HCT116 (cell line): ENCODE data around the gene ASCL2. TPM values are rescaled to one million over a fixed set of nuclear protein-coding genes. Genes with fewer than 3 reads are reported as not detected.

ENCODE experiments used
- ATAC-seq: fragments of 200-7000 bp; cut with Tn5 transposase; 2 replicates; pipeline ENCODE4 v1.9.1; 2020; ENCODE audit warnings: mild to moderate bottlenecking, moderate library complexity
- BruUV-seq: library from RNA; stranded (reverse); fragments of 400-500 nt; replicated peaks from 2 replicates; lab custom pipeline; 2021; lab: Mats Ljungman, UMichigan
- CTCF ChIA-PET: fragments of 300-600 bp; sonication (Branson Sonifier 250); formaldehyde crosslinking; loops from one replicate; lab custom pipeline; 2021; ENCODE audit warnings: antibody characterized with exemption; lab: Charles Lee
- POLR2A ChIA-PET: fragments of 300-600, 350-600 bp; sonication (Branson Sonifier 250); formaldehyde crosslinking; loops from one replicate; lab custom pipeline; 2021; ENCODE audit warnings: antibody characterized with exemption; lab: Charles Lee
- RAD21 ChIA-PET, 2 experiments: fragments of 300-600 bp; sonication (Branson Sonifier 250); formaldehyde crosslinking; loops; one replicate each; lab custom pipeline; 2023; ENCODE audit warnings: low total read pairs in 2 of 2; ENCODE audit not compliant: uncharacterized antibody in 2 of 2, unreplicated experiment in 2 of 2, low non-redundant PET in 1 of 2; lab: Charles Lee
- DNase-seq: peaks from one replicate; pipeline ENCODE4 v3.0.0-alpha.2; 2010; ENCODE audit warnings: low read depth, low spot score
- H2AFZ ChIP-seq: fragments of 200-600 bp; shearing (Covaris generic), sonication (generic); 2 replicates; pipeline ENCODE4 v1.6.1; 2017; ENCODE audit warnings: low read depth, mixed run types, mixed read lengths, antibody characterized with exemption, low read length; ENCODE audit not compliant: poor library complexity, severe bottlenecking
- H3K27ac ChIP-seq: 2 replicates; pipeline ENCODE4 v1.5.1; 2012; ENCODE audit warnings: low read depth, low read length
- H3K27me3 ChIP-seq: fragments of 200-600 bp; sonication (generic); 2 replicates; pipeline ENCODE4 v1.6.1; 2016; ENCODE audit warnings: mixed run types, low read length, mixed read lengths; ENCODE audit not compliant: insufficient read depth
- H3K36me3 ChIP-seq, 2 experiments: fragments of 200-500 bp in 1 of 2; fragments of 200-600 bp in 1 of 2; sonication (Bioruptor generic) in 1 of 2; sonication (generic) in 1 of 2; 2 replicates each; pipeline versions ENCODE4 v1.5.1 to v1.6.1; 2014 to 2016; ENCODE audit warnings: low read length in 2 of 2, inconsistent platforms in 1 of 2, mixed read lengths in 1 of 2, mixed run types in 1 of 2; ENCODE audit not compliant: insufficient read depth in 2 of 2, control insufficient read depth in 1 of 2
- H3K4me1 ChIP-seq, 2 experiments: fragments of 200-600 bp in 1 of 2; sonication (generic) in 1 of 2; 2 replicates each; pipeline versions ENCODE4 v1.5.1 to v1.6.1; 2012 to 2017; ENCODE audit warnings: low read length in 2 of 2, inconsistent platforms in 1 of 2, mild to moderate bottlenecking in 1 of 2, mixed read lengths in 1 of 2, mixed run types in 1 of 2, moderate library complexity in 1 of 2; ENCODE audit not compliant: insufficient read depth in 2 of 2, control insufficient read depth in 1 of 2
- H3K4me2 ChIP-seq: fragments of 200-600 bp; sonication (generic); 2 replicates; pipeline ENCODE4 v1.6.1; 2017; ENCODE audit warnings: mixed run types, low read length, mixed read lengths
- H3K4me3 ChIP-seq, 2 experiments: fragments of 200-600 bp in 1 of 2; sonication (generic) in 1 of 2; replicated peaks in 1 of 2; 2 replicates each; pipeline ENCODE4 v1.5.1; 2011 to 2016; ENCODE audit warnings: low read length in 2 of 2, control low read depth in 1 of 2, low read depth in 1 of 2, mild to moderate bottlenecking in 1 of 2, mixed read lengths in 1 of 2, mixed run types in 1 of 2
- H3K79me2 ChIP-seq: fragments of 200-600 bp; sonication (generic); 2 replicates; pipeline ENCODE4 v1.6.1; 2017; ENCODE audit warnings: mild to moderate bottlenecking, mixed run types, low read length, moderate library complexity, mixed read lengths; ENCODE audit not compliant: insufficient read depth
- H3K9ac ChIP-seq: fragments of 200-600 bp; sonication (generic); 2 replicates; pipeline ENCODE4 v1.6.1; 2016; ENCODE audit warnings: low read length, mixed read lengths
- H3K9me2 ChIP-seq: fragments of 200-600 bp; sonication (generic), shearing (Covaris generic); 2 replicates; pipeline ENCODE4 v1.6.1; 2017; ENCODE audit warnings: mixed run types, mild to moderate bottlenecking, moderate library complexity; ENCODE audit not compliant: insufficient read depth
- H3K9me3 ChIP-seq, 2 experiments: fragments of 200-500 bp in 1 of 2; fragments of 200-600 bp in 1 of 2; sonication (Bioruptor generic) in 1 of 2; sonication (generic) in 1 of 2; 2 replicates each; pipeline ENCODE4 v1.6.1; 2014 to 2017; ENCODE audit warnings: low read length in 2 of 2, mixed read lengths in 2 of 2, inconsistent platforms in 1 of 2, low read depth in 1 of 2, mild to moderate bottlenecking in 1 of 2, mixed run types in 1 of 2, moderate library complexity in 1 of 2; ENCODE audit not compliant: control insufficient read depth in 1 of 2, insufficient read depth in 1 of 2
- H4K20me1 ChIP-seq: fragments of 200-600 bp; sonication (generic), shearing (Covaris generic); 2 replicates; pipeline ENCODE4 v1.6.1; 2017; ENCODE audit warnings: mixed run types, mild to moderate bottlenecking, moderate library complexity; ENCODE audit not compliant: insufficient read depth
- CBX3 ChIP-seq: IDR thresholded peaks from 2 replicates; pipeline ENCODE4 v1.6.1; 2012; ENCODE audit warnings: low read depth
- CEBPB ChIP-seq: IDR thresholded peaks from 2 replicates; pipeline ENCODE4 v1.6.1; 2012; ENCODE audit warnings: low read depth
- EGR1 ChIP-seq: IDR thresholded peaks from 2 replicates; pipeline ENCODE4 v1.6.1; 2012; ENCODE audit warnings: low read depth
- ELF1 ChIP-seq: IDR thresholded peaks from 2 replicates; pipeline ENCODE4 v1.6.1; 2012; ENCODE audit warnings: low read depth, borderline replicate concordance
- MAX ChIP-seq: IDR thresholded peaks from 2 replicates; pipeline ENCODE4 v1.6.1; 2012
- POLR2A ChIP-seq: IDR thresholded peaks from 2 replicates; pipeline ENCODE4 v1.7.0; 2011; ENCODE audit warnings: borderline replicate concordance; ENCODE audit not compliant: insufficient read depth, insufficient read length; ENCODE audit errors: extremely low read depth
- POLR2AphosphoS5 ChIP-seq: IDR thresholded peaks from 2 replicates; pipeline ENCODE4 v1.6.1; 2011; ENCODE audit warnings: mild to moderate bottlenecking, low read depth, low read length, moderate library complexity
- REST ChIP-seq: IDR thresholded peaks from 2 replicates; pipeline ENCODE4 v1.6.1; 2012; ENCODE audit warnings: low read depth
- SIN3A ChIP-seq: IDR thresholded peaks from 2 replicates; pipeline ENCODE4 v1.6.1; 2012; ENCODE audit warnings: low read depth
- SP1 ChIP-seq: IDR thresholded peaks from 2 replicates; pipeline ENCODE4 v1.6.1; 2012; ENCODE audit warnings: low read depth
- ZNF274 ChIP-seq: fragments of 200-500 bp; sonication (Bioruptor generic); IDR thresholded peaks from 2 replicates; pipeline ENCODE4 v1.6.1; 2014; ENCODE audit warnings: mild to moderate bottlenecking, low read depth, low read length, inconsistent platforms
- intact Hi-C: fragments of 100-400 bp; cut with micrococcal nuclease; formaldehyde crosslinking; loops from 2 replicates; pipeline ENCODE4 v1.10.0; 2022
- total RNA-seq: library from RNA; stranded (reverse); gene quantifications from one replicate; pipeline ENCODE4 v1.2.1, GENCODE V29; 2021; ENCODE audit not compliant: unreplicated experiment
- TF ChIP-seq, protein P1 (sequence below), 3 experiments: fragments of 200-600 bp in 1 of 3; sonication (generic) in 1 of 3; IDR thresholded peaks in 2 of 3; conservative IDR thresholded peaks in 1 of 3; 2 replicates each; pipeline ENCODE4 v1.5.1; 2012 to 2017; ENCODE audit warnings: low read depth in 2 of 3, low read length in 2 of 3, antibody characterized with exemption in 1 of 3, borderline replicate concordance in 1 of 3, control low read depth in 1 of 3, mild to moderate bottlenecking in 1 of 3, mixed read lengths in 1 of 3, mixed run types in 1 of 3, moderate library complexity in 1 of 3; ENCODE audit not compliant: insufficient read depth in 1 of 3
- TF ChIP-seq, protein P2 (sequence below): IDR thresholded peaks from 2 replicates; pipeline ENCODE4 v1.6.1; 2012

The ASCL2 gene
- total RNA-seq, 1 experiment from 2014 or later, result not detected

DNA sequence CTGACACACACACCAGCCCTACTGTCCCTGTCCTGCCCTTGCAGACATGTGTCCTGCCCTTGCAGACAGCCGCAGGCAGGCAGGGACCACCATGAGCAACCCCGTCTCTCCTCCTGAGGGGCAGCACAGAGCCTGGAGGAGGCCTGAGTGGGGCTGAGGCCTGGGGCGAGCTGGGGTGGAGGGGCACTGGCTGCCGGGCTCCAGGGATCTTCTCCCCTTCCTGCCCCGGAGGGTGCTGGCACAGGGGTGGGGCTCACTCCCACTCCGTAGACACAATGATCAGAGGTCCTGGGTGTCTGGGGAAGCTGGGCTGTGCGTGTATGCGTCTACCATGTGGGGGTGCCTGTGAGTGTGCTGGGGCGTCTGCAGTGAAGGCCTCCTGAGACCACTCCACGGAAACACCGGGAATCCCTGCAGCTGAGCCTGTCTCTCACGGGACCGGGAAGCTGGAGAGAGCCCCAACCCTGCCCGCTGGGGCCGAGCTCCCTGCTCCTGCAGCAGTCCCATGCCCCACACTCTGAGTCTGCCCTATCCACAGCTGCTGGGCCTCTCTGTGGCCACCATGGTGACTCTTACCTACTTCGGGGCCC is 32.0 kb upstream of the ASCL2 start:
- Histone ChIP-seq H3K9ac (no peak overlapping the region), H3K4me2 (no peak overlapping the region), H3K27me3 (no peaks in the 10 kb centered on the region), H2AFZ (no peak overlapping the region), H3K9me3 (no peaks in the 10 kb centered on the region), H4K20me1 (no peaks in the 10 kb centered on the region), H3K4me1 (no peaks in the 10 kb centered on the region), H3K9me2 (no peaks in the 10 kb centered on the region), H3K27ac (no peak overlapping the region), H3K4me3 (no peak overlapping the region), H3K36me3 (no peaks in the 10 kb centered on the region), H3K79me2 (no peaks in the 10 kb centered on the region)
- CTCF ChIA-PET, result interaction anchor here (0.8 to 6.2 kb wide), 2 partner anchors 116 to 117 kb away, joined by 3 to 225 read pairs; no protein-coding TSS in a partner anchor
- ATAC-seq, result no peak
- RAD21 ChIA-PET, result interaction anchor here in 1 of 2 experiments (1.3 kb wide), 1 partner anchor 119 kb away, joined by 3 read pairs; no protein-coding TSS in a partner anchor
- TF ChIP-seq CEBPB (no peak), POLR2AphosphoS5 (no peak), MAX (no peak), REST (no peak), SIN3A (no peak), POLR2A (no peak), CBX3 (no peak), SP1 (no peak), ELF1 (no peak), EGR1 (no peak), ZNF274 (no peak)
- TF ChIP-seq, protein P1, sequence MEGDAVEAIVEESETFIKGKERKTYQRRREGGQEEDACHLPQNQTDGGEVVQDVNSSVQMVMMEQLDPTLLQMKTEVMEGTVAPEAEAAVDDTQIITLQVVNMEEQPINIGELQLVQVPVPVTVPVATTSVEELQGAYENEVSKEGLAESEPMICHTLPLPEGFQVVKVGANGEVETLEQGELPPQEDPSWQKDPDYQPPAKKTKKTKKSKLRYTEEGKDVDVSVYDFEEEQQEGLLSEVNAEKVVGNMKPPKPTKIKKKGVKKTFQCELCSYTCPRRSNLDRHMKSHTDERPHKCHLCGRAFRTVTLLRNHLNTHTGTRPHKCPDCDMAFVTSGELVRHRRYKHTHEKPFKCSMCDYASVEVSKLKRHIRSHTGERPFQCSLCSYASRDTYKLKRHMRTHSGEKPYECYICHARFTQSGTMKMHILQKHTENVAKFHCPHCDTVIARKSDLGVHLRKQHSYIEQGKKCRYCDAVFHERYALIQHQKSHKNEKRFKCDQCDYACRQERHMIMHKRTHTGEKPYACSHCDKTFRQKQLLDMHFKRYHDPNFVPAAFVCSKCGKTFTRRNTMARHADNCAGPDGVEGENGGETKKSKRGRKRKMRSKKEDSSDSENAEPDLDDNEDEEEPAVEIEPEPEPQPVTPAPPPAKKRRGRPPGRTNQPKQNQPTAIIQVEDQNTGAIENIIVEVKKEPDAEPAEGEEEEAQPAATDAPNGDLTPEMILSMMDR (IDR thresholded peaks at IDR 0.05 in 2 of 3, conservative IDR thresholded peaks at IDR 0.05 in 1 of 3; ENCODE audit: borderline replicate concordance in 1 of 3, insufficient read depth in 1 of 3, low read depth in 2 of 3, low read length in 2 of 3), result no peak
- TF ChIP-seq, protein P2, sequence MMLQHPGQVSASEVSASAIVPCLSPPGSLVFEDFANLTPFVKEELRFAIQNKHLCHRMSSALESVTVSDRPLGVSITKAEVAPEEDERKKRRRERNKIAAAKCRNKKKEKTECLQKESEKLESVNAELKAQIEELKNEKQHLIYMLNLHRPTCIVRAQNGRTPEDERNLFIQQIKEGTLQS, result no peak
- POLR2A ChIA-PET, result no interaction called here
- intact Hi-C loops, result no loop called here
- BruUV-seq, result no TSS peak
- DNase-seq, result no peak
